ENCODE data around the gene ZRANB2.

DNA sequence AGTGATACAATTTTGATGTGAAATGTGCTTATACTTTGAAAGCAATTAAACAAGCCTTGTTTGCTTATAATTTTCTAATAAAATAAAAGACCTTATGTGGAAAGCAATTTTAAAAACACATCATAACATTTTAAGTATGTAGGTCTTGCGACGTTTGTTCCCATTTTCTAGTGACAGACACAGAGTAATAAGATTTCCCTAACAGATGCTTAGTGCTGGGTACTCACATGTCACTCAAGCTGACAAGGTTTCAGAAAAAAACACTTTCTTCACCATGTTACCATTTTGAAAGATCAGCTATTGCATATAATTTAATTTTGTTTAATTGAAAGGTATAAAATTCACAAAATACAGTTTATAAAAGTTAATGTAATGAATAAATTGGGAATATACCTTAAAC, 14.1 kb upstream of the ZRANB2 start:
- no peak for TF ChIP-seq EZH2 (IDR thresholded peaks at IDR 0.05; ENCODE audit: low read length, missing control alignments)
- no peak for TF ChIP-seq CTCF (conservative IDR thresholded peaks at IDR 0.05 in 1 of 2, IDR thresholded peaks at IDR 0.05 in 1 of 2; ENCODE audit: low read depth in 1 of 2, low read length in 2 of 2)

Data from fibroblast of lung (primary cell).